IMR-90 (cell line): ENCODE measurements around the gene YIPF6. TPM values are rescaled to one million over a fixed set of nuclear protein-coding genes. Genes with fewer than 3 reads are reported as not detected.

Experiments used
- ATAC-seq: fragments of 200-7000 bp; cut with Tn5 transposase; 2 replicates; pipeline ENCODE4 v1.9.1; 2020; ENCODE audit warnings: low read depth, mild to moderate bottlenecking, moderate library complexity
- BruUV-seq: library from RNA; stranded (reverse); fragments of 400-500 nt; replicated peaks from 2 replicates; lab custom pipeline; 2021; lab: Mats Ljungman, UMichigan
- CTCF ChIA-PET: fragments of 300-600 bp; formaldehyde crosslinking; extraction: SDS; loops from one replicate; lab custom pipeline; 2021; ENCODE audit warnings: antibody characterized with exemption; lab: Yijun Ruan, JAX
- POLR2A ChIA-PET: fragments of 300-600 bp; sonication (Branson Sonifier 250); formaldehyde crosslinking; loops from one replicate; lab custom pipeline; 2022; ENCODE audit warnings: antibody characterized with exemption; ENCODE audit not compliant: unreplicated experiment; lab: Charles Lee
- DNase-seq: peaks from one replicate; pipeline ENCODE4 v3.0.0; 2013
- H2AFZ ChIP-seq: replicated peaks from 2 replicates; pipeline ENCODE3; 2013; ENCODE audit warnings: low read length, mild to moderate bottlenecking; ENCODE audit not compliant: poor library complexity
- H2AK5ac ChIP-seq: 2 replicates; pipeline ENCODE4 v1.6.1; 2013; ENCODE audit warnings: low read depth, low read length, inconsistent platforms
- H2AK9ac ChIP-seq: replicated peaks from 2 replicates; pipeline ENCODE3; 2013; ENCODE audit warnings: mild to moderate bottlenecking, low read depth, low read length, moderate library complexity; ENCODE audit not compliant: poor library complexity
- H2BK120ac ChIP-seq: 2 replicates; pipeline ENCODE4 v1.6.1; 2013; ENCODE audit warnings: low read depth, low read length, inconsistent platforms
- H2BK15ac ChIP-seq: 3 replicates; pipeline ENCODE4 v1.6.1; 2013; ENCODE audit warnings: low read depth, low read length, inconsistent platforms
- H2BK20ac ChIP-seq: 2 replicates; pipeline ENCODE4 v1.6.1; 2013; ENCODE audit warnings: low read depth, mild to moderate bottlenecking, inconsistent platforms, low read length, moderate library complexity
- H2BK5ac ChIP-seq: 2 replicates; pipeline ENCODE4 v1.6.1; 2013; ENCODE audit warnings: mild to moderate bottlenecking, low read depth, low read length, inconsistent platforms; ENCODE audit not compliant: poor library complexity, severe bottlenecking
- H3K14ac ChIP-seq: replicated peaks from 2 replicates; pipeline ENCODE4 v1.6.1; 2013; ENCODE audit warnings: low read depth, low read length, inconsistent platforms
- H3K18ac ChIP-seq: 2 replicates; pipeline ENCODE4 v1.6.1; 2013; ENCODE audit warnings: low read depth, low read length, control low read depth
- H3K23ac ChIP-seq: 2 replicates; pipeline ENCODE4 v1.6.1; 2013; ENCODE audit warnings: low read depth, low read length, inconsistent platforms
- H3K27ac ChIP-seq: 2 replicates; pipeline ENCODE4 v1.5.1; 2013; ENCODE audit warnings: mild to moderate bottlenecking, control low read depth, low read length; ENCODE audit not compliant: insufficient read depth
- H3K27me3 ChIP-seq: 2 replicates; pipeline ENCODE4 v1.6.1; 2013; ENCODE audit warnings: low read length; ENCODE audit not compliant: control insufficient read depth, insufficient read depth
- H3K36me3 ChIP-seq: 2 replicates; pipeline ENCODE4 v1.6.1; 2013; ENCODE audit warnings: low read length, mixed read lengths; ENCODE audit not compliant: control insufficient read depth, insufficient read depth
- H3K4ac ChIP-seq: 2 replicates; pipeline ENCODE4 v1.6.1; 2013; ENCODE audit warnings: low read depth, low read length, inconsistent platforms
- H3K4me1 ChIP-seq: 2 replicates; pipeline ENCODE4 v1.6.1; 2013; ENCODE audit warnings: low read length, mixed read lengths; ENCODE audit not compliant: control insufficient read depth, insufficient read depth
- H3K4me2 ChIP-seq: 2 replicates; pipeline ENCODE4 v1.6.1; 2013; ENCODE audit warnings: low read depth, mild to moderate bottlenecking, control low read depth, low read length, moderate library complexity
- H3K4me3 ChIP-seq: 2 replicates; pipeline ENCODE4 v1.5.1; 2013; ENCODE audit warnings: low read depth, mild to moderate bottlenecking, control low read depth, low read length, moderate library complexity; ENCODE audit not compliant: insufficient read depth
- H3K56ac ChIP-seq: 2 replicates; pipeline ENCODE4 v1.6.1; 2013; ENCODE audit warnings: low read length, inconsistent platforms; ENCODE audit not compliant: insufficient read depth; ENCODE audit errors: extremely low read depth
- H3K79me1 ChIP-seq, 2 experiments: 2 replicates each; pipeline ENCODE4 v1.6.1; 2013; ENCODE audit warnings: low read length in 2 of 2, inconsistent platforms in 1 of 2, low read depth in 1 of 2
- H3K9ac ChIP-seq: 2 replicates; pipeline ENCODE4 v1.6.1; 2013; ENCODE audit warnings: low read depth, low read length, control low read depth
- H3K9me1 ChIP-seq: 2 replicates; pipeline ENCODE4 v1.6.1; 2013; ENCODE audit warnings: low read length, inconsistent platforms; ENCODE audit not compliant: insufficient read depth
- H3K9me3 ChIP-seq: 2 replicates; pipeline ENCODE4 v1.6.1; 2013; ENCODE audit warnings: low read length; ENCODE audit not compliant: control insufficient read depth, insufficient read depth
- H4K20me1 ChIP-seq: 2 replicates; pipeline ENCODE4 v1.6.1; 2013; ENCODE audit warnings: low read length, inconsistent platforms; ENCODE audit not compliant: insufficient read depth
- H4K5ac ChIP-seq: 2 replicates; pipeline ENCODE4 v1.6.1; 2013; ENCODE audit warnings: mild to moderate bottlenecking, low read depth, low read length, control low read depth
- H4K8ac ChIP-seq, 2 experiments: 2 replicates each; pipeline ENCODE4 v1.6.1; 2013; ENCODE audit warnings: low read depth in 2 of 2, low read length in 2 of 2, control low read depth in 1 of 2, inconsistent platforms in 1 of 2
- H4K91ac ChIP-seq: 2 replicates; pipeline ENCODE4 v1.6.1; 2013; ENCODE audit warnings: low read depth, low read length, inconsistent platforms; ENCODE audit not compliant: insufficient read depth
- BHLHE40 ChIP-seq: fragments of 150-350 bp; IDR thresholded peaks from 2 replicates; pipeline ENCODE4 v1.6.1; 2016; ENCODE audit warnings: mild to moderate bottlenecking, low read depth, low read length
- CEBPB ChIP-seq: IDR thresholded peaks from 2 replicates; pipeline ENCODE4 v1.6.1; 2012; ENCODE audit warnings: low read depth, low read length, improper control_type of control experiment
- CHD1 ChIP-seq: IDR thresholded peaks from 2 replicates; pipeline ENCODE4 v1.6.1; 2012; ENCODE audit warnings: low read depth, low read length, improper control_type of control experiment
- CTCF ChIP-seq: conservative IDR thresholded peaks from 2 replicates; pipeline ENCODE4 v1.5.1; 2012; ENCODE audit warnings: mild to moderate bottlenecking, low read depth, low read length, improper control_type of control experiment
- ELK1 ChIP-seq: fragments of 150-350 bp; IDR thresholded peaks from 2 replicates; pipeline ENCODE4 v1.6.1; 2016; ENCODE audit warnings: low read depth, mild to moderate bottlenecking, low read length, moderate library complexity, borderline replicate concordance
- FOS ChIP-seq: fragments of 150-350 bp; IDR thresholded peaks from 2 replicates; pipeline ENCODE4 v1.6.1; 2016; ENCODE audit warnings: low read depth, low read length
- MAFK ChIP-seq: IDR thresholded peaks from 2 replicates; pipeline ENCODE4 v1.6.1; 2012; ENCODE audit warnings: low read depth, low read length, improper control_type of control experiment
- MAZ ChIP-seq: IDR thresholded peaks from 2 replicates; pipeline ENCODE4 v1.6.1; 2012; ENCODE audit warnings: low read depth, mild to moderate bottlenecking, low read length, improper control_type of control experiment, moderate library complexity, borderline replicate concordance
- MXI1 ChIP-seq: IDR thresholded peaks from 2 replicates; pipeline ENCODE4 v1.6.1; 2012; ENCODE audit warnings: low read depth, mild to moderate bottlenecking, low read length, moderate library complexity, borderline replicate concordance
- NFE2L2 ChIP-seq: fragments of 150-350 bp; IDR thresholded peaks from 2 replicates; pipeline ENCODE4 v1.6.1; 2016; ENCODE audit warnings: low read depth, mild to moderate bottlenecking, low read length
- POLR2A ChIP-seq: IDR thresholded peaks from 2 replicates; pipeline ENCODE4 v1.6.1; 2012; ENCODE audit warnings: mild to moderate bottlenecking, low read depth, low read length
- RAD21 ChIP-seq: IDR thresholded peaks from 2 replicates; pipeline ENCODE4 v1.6.1; 2012; ENCODE audit warnings: low read length, improper control_type of control experiment
- RCOR1 ChIP-seq: IDR thresholded peaks from 2 replicates; pipeline ENCODE4 v1.6.1; 2012; ENCODE audit warnings: mild to moderate bottlenecking, low read length, improper control_type of control experiment; ENCODE audit not compliant: insufficient replicate concordance
- RFX5 ChIP-seq: IDR thresholded peaks from 2 replicates; pipeline ENCODE4 v1.8.0; 2012; ENCODE audit warnings: low read depth, mild to moderate bottlenecking, low read length, moderate library complexity
- SMC3 ChIP-seq: fragments of 150-350 bp; IDR thresholded peaks from 2 replicates; pipeline ENCODE4 v1.6.1; 2016; ENCODE audit warnings: low read depth, mild to moderate bottlenecking, antibody characterized with exemption, low read length, moderate library complexity
- USF2 ChIP-seq: fragments of 150-350 bp; IDR thresholded peaks from 2 replicates; pipeline ENCODE4 v1.6.1; 2017; ENCODE audit warnings: mild to moderate bottlenecking, antibody characterized with exemption, low read length, low read depth
- WGBS, 2 experiments: methylation state at CpG; one replicate each; pipeline versions ENCODE4 v1.1.5 to v1.1.7; 2013; ENCODE audit warnings: missing lambda C conversion rate in 2 of 2; ENCODE audit not compliant: insufficient read length in 1 of 2; ENCODE audit errors: extremely low coverage in 2 of 2; 5-methylcytosine and 5-hydroxymethylcytosine counted together
- dilution Hi-C: fragments of 300-500 bp; cut with HindIII; formaldehyde crosslinking; loops from one replicate; pipeline ENCODE4 v1.14.3; 2018; ENCODE audit warnings: low sequenced_read_pairs; ENCODE audit not compliant: unreplicated experiment
- in situ Hi-C: fragments of 300-500 bp; cut with MboI; formaldehyde crosslinking; loops from 3 replicates; pipeline ENCODE4 v1.14.3; 2019; ENCODE audit warnings: low sequenced_read_pairs, inconsistent platforms, mixed read lengths
- intact Hi-C: fragments of 100-400 bp; cut with micrococcal nuclease; formaldehyde crosslinking; loops from 2 replicates; pipeline ENCODE4 v1.10.0; 2022
- polyA plus RNA-seq, 3 experiments: library from polyadenylated mRNA; depleted of rRNA; stranded (reverse); fragments of >200 nt; gene quantifications; 2 replicates each; pipeline ENCODE4 v1.2.3, GENCODE V29; 2012; ENCODE audit warnings: low replicate concordance in 1 of 3
- total RNA-seq: library from RNA; depleted of rRNA; stranded (reverse); fragments of >200 nt; gene quantifications from 2 replicates; pipeline ENCODE4 v1.2.3, GENCODE V29; 2012

YIPF6 gene
- total and polyA plus RNA-seq, 2 of the 4 experiments (the other 2 are of a cell fraction), result 9.7 to 22.4 TPM

- H4K8ac ChIP-seq, result no peak overlapping the region
- no peak overlapping the region for H3K4me3 ChIP-seq
- no peaks in the 10 kb centered on the region for H3K9me3 ChIP-seq
- H3K27ac ChIP-seq, result no peak overlapping the region
- H3K4me2 ChIP-seq, result no peak overlapping the region
- no CpG with 5 or more reads among the region's 3 CpGs for WGBS, 2 experiments
- no peak overlapping the region for H2BK15ac ChIP-seq
- DNase-seq (no peak), ATAC-seq (no peak)
- no peaks in the 10 kb centered on the region for H3K4me1 ChIP-seq
- no peaks in the 10 kb centered on the region for H3K9me1 ChIP-seq
- H4K91ac ChIP-seq, result no peak overlapping the region
- H2BK20ac ChIP-seq, result no peak overlapping the region
- H2BK5ac ChIP-seq, result no peak overlapping the region
- dilution Hi-C loops (no loop called here), intact Hi-C loops (no loop called here), in situ Hi-C loops (no loop called here)
- no peak overlapping the region for H3K18ac ChIP-seq
- H3K36me3 ChIP-seq, result no peaks in the 10 kb centered on the region
- no peak overlapping the region for H4K5ac ChIP-seq
- no peak overlapping the region for H2AK5ac ChIP-seq
- no peak overlapping the region for H3K4ac ChIP-seq
- CTCF ChIA-PET, result no interaction called here
- no peak overlapping the region for H3K14ac ChIP-seq
- no peaks in the 10 kb centered on the region for H4K20me1 ChIP-seq
- H3K9ac ChIP-seq, result no peak overlapping the region
- no peak overlapping the region for H2BK120ac ChIP-seq
- H3K27me3 ChIP-seq, result peaks cover 11% of the 10 kb centered on the region
- no peak overlapping the region for H3K23ac ChIP-seq
- BruUV-seq, result no TSS peak
- H2AK9ac ChIP-seq, result no peak overlapping the region
- POLR2A ChIA-PET, result no interaction called here
- H3K79me1 ChIP-seq, result no peaks in the 10 kb centered on the region
- no peak overlapping the region for H2AFZ ChIP-seq
- TF ChIP-seq SMC3, result no peak
- TF ChIP-seq NFE2L2, result no peak
- no peak for TF ChIP-seq MAFK
- no peak for TF ChIP-seq RAD21
- TF ChIP-seq POLR2A, result no peak
- TF ChIP-seq CHD1, result no peak
- TF ChIP-seq CEBPB, result no peak
- TF ChIP-seq MAZ, result no peak
- no peak for TF ChIP-seq CTCF
- TF ChIP-seq RFX5, result no peak
- no peak for TF ChIP-seq ELK1
- no peak for TF ChIP-seq USF2
- TF ChIP-seq BHLHE40, result no peak
- no peak for TF ChIP-seq FOS
- TF ChIP-seq RCOR1, result no peak
- no peak for TF ChIP-seq MXI1
- H3K56ac ChIP-seq, result no peak overlapping the region
These were observed 75.4 kb downstream of the YIPF6 start for GRCh38 chrX:68574240-68574639.
